ENCODE measurements around the gene AGBL4.
"Not testable (repeated sequence)": the region's sequence is repeated elsewhere in the genome, so short reads cannot be mapped to it uniquely, and the experiment has no call there.

The AGBL4 gene

GRCh38 chr1:49824261-49824660 is 199.5 kb downstream of the AGBL4 start:
- H3K27ac ChIP-seq (ENCODE audit: low read depth, low read length, poor library complexity, severe bottlenecking) = no peak overlapping the region
- no peak overlapping the region for H3K9ac ChIP-seq (ENCODE audit: low read length)
- H3K4me3 ChIP-seq (ENCODE audit: low read depth, low read length, poor library complexity, severe bottlenecking) = no peak overlapping the region
- H3K4me1 ChIP-seq (ENCODE audit: insufficient read depth, low read length, severe bottlenecking) = no peaks in the 10 kb centered on the region
- H3K4me2 ChIP-seq (ENCODE audit: low read length) = no peak overlapping the region
- H2AFZ ChIP-seq (ENCODE audit: low read length) = no peak overlapping the region
- no peaks in the 10 kb centered on the region for H3F3A ChIP-seq (ENCODE audit: insufficient read depth, low read length)
- no peaks in the 10 kb centered on the region for H3K27me3 ChIP-seq (ENCODE audit: insufficient read depth, low read length)
- no peaks in the 10 kb centered on the region for H3K9me2 ChIP-seq (ENCODE audit: low read depth, low read length)
- H3K9me3 ChIP-seq (ENCODE audit: low read length) = no peaks in the 10 kb centered on the region
- H4K20me1 ChIP-seq (ENCODE audit: insufficient read depth, low read length) = no peaks in the 10 kb centered on the region
- no peaks in the 10 kb centered on the region for H3K36me3 ChIP-seq (ENCODE audit: insufficient read depth, low read length)
- TF ChIP-seq EZH2 (IDR thresholded peaks at IDR 0.05; ENCODE audit: borderline replicate concordance, low read length) = no peak
- H3K79me2 ChIP-seq (ENCODE audit: insufficient read depth, low read length) = no peaks in the 10 kb centered on the region

DNA sequence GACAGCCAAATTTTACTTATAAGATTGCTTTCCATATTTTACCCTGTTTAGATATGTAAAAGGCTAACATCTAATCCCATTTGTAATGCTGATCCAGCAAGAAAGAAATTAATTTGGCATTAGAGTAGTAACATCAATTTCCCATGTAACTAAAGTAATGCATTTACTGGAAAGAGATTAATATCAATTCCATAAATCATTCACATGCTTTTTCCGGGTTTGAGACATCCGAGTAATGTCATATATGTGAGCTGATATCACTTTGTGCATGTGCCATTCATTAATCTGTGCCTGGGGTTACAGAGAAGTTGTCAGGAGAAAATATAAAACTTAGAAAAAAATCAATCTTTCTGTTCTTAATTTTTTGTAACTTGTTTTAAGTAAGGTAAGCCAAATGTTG is 206.1 kb downstream of the AGBL4 start:
- Histone ChIP-seq H3F3A (ENCODE audit: insufficient read depth, low read length) (no peaks in the 10 kb centered on the region), H3K9me2 (ENCODE audit: low read depth, low read length) (no peaks in the 10 kb centered on the region), H2AFZ (ENCODE audit: low read length) (no peak overlapping the region), H3K4me3 (ENCODE audit: low read depth, low read length, poor library complexity, severe bottlenecking) (no peak overlapping the region), H3K36me3 (ENCODE audit: insufficient read depth, low read length) (no peaks in the 10 kb centered on the region), H3K9ac (ENCODE audit: low read length) (no peak overlapping the region), H3K27me3 (ENCODE audit: insufficient read depth, low read length) (no peaks in the 10 kb centered on the region), H3K4me1 (ENCODE audit: insufficient read depth, low read length, severe bottlenecking) (no peaks in the 10 kb centered on the region), H4K20me1 (ENCODE audit: insufficient read depth, low read length) (no peaks in the 10 kb centered on the region), H3K9me3 (ENCODE audit: low read length) (no peaks in the 10 kb centered on the region), H3K79me2 (ENCODE audit: insufficient read depth, low read length) (no peaks in the 10 kb centered on the region), H3K27ac (ENCODE audit: low read depth, low read length, poor library complexity, severe bottlenecking) (no peak overlapping the region), H3K4me2 (ENCODE audit: low read length) (no peak overlapping the region)
- TF ChIP-seq, protein P1, sequence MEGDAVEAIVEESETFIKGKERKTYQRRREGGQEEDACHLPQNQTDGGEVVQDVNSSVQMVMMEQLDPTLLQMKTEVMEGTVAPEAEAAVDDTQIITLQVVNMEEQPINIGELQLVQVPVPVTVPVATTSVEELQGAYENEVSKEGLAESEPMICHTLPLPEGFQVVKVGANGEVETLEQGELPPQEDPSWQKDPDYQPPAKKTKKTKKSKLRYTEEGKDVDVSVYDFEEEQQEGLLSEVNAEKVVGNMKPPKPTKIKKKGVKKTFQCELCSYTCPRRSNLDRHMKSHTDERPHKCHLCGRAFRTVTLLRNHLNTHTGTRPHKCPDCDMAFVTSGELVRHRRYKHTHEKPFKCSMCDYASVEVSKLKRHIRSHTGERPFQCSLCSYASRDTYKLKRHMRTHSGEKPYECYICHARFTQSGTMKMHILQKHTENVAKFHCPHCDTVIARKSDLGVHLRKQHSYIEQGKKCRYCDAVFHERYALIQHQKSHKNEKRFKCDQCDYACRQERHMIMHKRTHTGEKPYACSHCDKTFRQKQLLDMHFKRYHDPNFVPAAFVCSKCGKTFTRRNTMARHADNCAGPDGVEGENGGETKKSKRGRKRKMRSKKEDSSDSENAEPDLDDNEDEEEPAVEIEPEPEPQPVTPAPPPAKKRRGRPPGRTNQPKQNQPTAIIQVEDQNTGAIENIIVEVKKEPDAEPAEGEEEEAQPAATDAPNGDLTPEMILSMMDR (IDR thresholded peaks at IDR 0.05; ENCODE audit: low read length) = no peak

GRCh38 chr1:49787013-49787412 is 236.7 kb downstream of the AGBL4 start:
- H3K9ac ChIP-seq (ENCODE audit: low read length); H3K27me3 ChIP-seq (ENCODE audit: insufficient read depth, low read length); H3K79me2 ChIP-seq (ENCODE audit: insufficient read depth, low read length); H3K27ac ChIP-seq (ENCODE audit: low read depth, low read length, poor library complexity, severe bottlenecking); H3K4me2 ChIP-seq (ENCODE audit: low read length); H2AFZ ChIP-seq (ENCODE audit: low read length); H3K36me3 ChIP-seq (ENCODE audit: insufficient read depth, low read length); H3K4me1 ChIP-seq (ENCODE audit: insufficient read depth, low read length, severe bottlenecking); H3K4me3 ChIP-seq (ENCODE audit: low read depth, low read length, poor library complexity, severe bottlenecking); H4K20me1 ChIP-seq (ENCODE audit: insufficient read depth, low read length); H3F3A ChIP-seq (ENCODE audit: insufficient read depth, low read length); H3K9me2 ChIP-seq (ENCODE audit: low read depth, low read length); H3K9me3 ChIP-seq (ENCODE audit: low read length): not testable (repeated sequence)

DNA sequence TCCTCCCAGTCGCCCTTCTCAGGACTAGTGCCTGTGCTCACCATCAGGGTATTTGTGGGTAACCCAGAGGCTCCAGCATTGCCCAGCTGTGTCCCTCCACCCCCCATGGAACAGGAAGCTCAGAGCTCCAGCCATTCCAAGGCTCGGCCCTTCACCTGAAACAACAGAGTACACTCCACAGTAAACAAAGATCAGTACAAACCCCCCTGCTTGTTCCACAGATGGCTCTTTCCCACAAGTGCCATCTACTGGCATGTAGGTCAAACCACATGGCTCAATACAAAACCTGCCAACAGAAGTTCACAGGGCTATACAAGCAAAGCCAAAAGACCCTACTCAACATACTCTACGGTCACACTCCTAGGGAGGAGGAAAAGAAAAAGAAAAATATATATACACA is 258.7 kb downstream of the AGBL4 start:
- Histone ChIP-seq H3K9ac (ENCODE audit: low read length) (no peak overlapping the region), H3K4me3 (ENCODE audit: low read depth, low read length, poor library complexity, severe bottlenecking) (no peak overlapping the region), H3K36me3 (ENCODE audit: insufficient read depth, low read length) (no peaks in the 10 kb centered on the region), H3K9me2 (ENCODE audit: low read depth, low read length) (no peaks in the 10 kb centered on the region), H3F3A (ENCODE audit: insufficient read depth, low read length) (no peaks in the 10 kb centered on the region), H3K9me3 (ENCODE audit: low read length) (no peaks in the 10 kb centered on the region), H2AFZ (ENCODE audit: low read length) (no peak overlapping the region), H3K79me2 (ENCODE audit: insufficient read depth, low read length) (no peaks in the 10 kb centered on the region), H3K4me1 (ENCODE audit: insufficient read depth, low read length, severe bottlenecking) (no peaks in the 10 kb centered on the region), H3K27ac (ENCODE audit: low read depth, low read length, poor library complexity, severe bottlenecking) (no peak overlapping the region), H4K20me1 (ENCODE audit: insufficient read depth, low read length) (no peaks in the 10 kb centered on the region), H3K27me3 (ENCODE audit: insufficient read depth, low read length) (no peaks in the 10 kb centered on the region), H3K4me2 (ENCODE audit: low read length) (no peak overlapping the region)
- TF ChIP-seq EZH2 (IDR thresholded peaks at IDR 0.05; ENCODE audit: borderline replicate concordance, low read length) = no peak
- TF ChIP-seq, protein P1 (IDR thresholded peaks at IDR 0.05; ENCODE audit: low read length) = peak; percentile 42; the same call in 1 of the 2 replicates

DNA sequence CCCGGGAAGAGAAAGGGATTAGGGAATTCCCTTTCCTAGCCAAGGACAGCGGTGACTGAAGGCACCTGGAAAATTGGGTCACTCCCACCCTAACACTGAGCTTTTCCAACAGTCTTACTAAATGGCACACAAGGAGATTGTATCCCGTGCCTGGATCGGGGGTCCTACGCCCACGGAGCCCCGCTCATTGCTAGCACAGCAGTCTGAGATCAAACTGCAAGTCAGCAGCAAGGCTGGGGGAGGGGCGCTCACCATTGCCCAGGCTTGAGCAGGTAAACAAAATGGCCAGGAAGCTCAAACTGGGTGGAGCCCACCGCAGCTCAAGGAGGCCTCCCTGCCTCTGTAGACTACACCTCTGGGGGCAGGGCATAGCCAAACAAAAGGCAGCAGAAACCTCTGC is 285.6 kb downstream of the AGBL4 start:
- not testable (repeated sequence) for H3K4me2 ChIP-seq (ENCODE audit: low read length); H3K9me3 ChIP-seq (ENCODE audit: low read length); H3K4me3 ChIP-seq (ENCODE audit: low read depth, low read length, poor library complexity, severe bottlenecking); H4K20me1 ChIP-seq (ENCODE audit: insufficient read depth, low read length); H3K4me1 ChIP-seq (ENCODE audit: insufficient read depth, low read length, severe bottlenecking); H2AFZ ChIP-seq (ENCODE audit: low read length); H3K36me3 ChIP-seq (ENCODE audit: insufficient read depth, low read length); H3K27me3 ChIP-seq (ENCODE audit: insufficient read depth, low read length); H3K9ac ChIP-seq (ENCODE audit: low read length); H3K9me2 ChIP-seq (ENCODE audit: low read depth, low read length); H3F3A ChIP-seq (ENCODE audit: insufficient read depth, low read length); H3K79me2 ChIP-seq (ENCODE audit: insufficient read depth, low read length); H3K27ac ChIP-seq (ENCODE audit: low read depth, low read length, poor library complexity, severe bottlenecking)

Measured in OCI-LY1 (cell line).